ENCODE results near the gene SNED1.

The SNED1 gene

GRCh38 chr2:240997856-240998705, at the start of gene SNED1:
Gene SNED1, plus strand, starts transcription at chr2:240998618. Its CDS starts 220 bp downstream, at chr2:240998838.
- DNase-seq (ENCODE audit: low read depth in 3 of 3), result peak in 1 of 3 experiments; percentile 55

- no peak for DNase-seq (ENCODE audit: low read depth in 3 of 3)
Observed at GRCh38 chr2:240948905-240949790, 49.3 kb upstream of the SNED1 start.

- DNase-seq (ENCODE audit: low read depth in 3 of 3), result no peak
Observed at GRCh38 chr2:240949791-240950705, 48.4 kb upstream of the SNED1 start.

GRCh38 chr2:240951045-240951594, 47.3 kb upstream of the SNED1 start:
- no peak for DNase-seq (ENCODE audit: low read depth in 3 of 3)

GRCh38 chr2:240952496-240953246, 45.7 kb upstream of the SNED1 start:
- DNase-seq (ENCODE audit: low read depth in 3 of 3), result no peak

- no peak for DNase-seq (ENCODE audit: low read depth in 3 of 3)
Observed at GRCh38 chr2:240953426-240954410, 44.7 kb upstream of the SNED1 start.

- DNase-seq (ENCODE audit: low read depth in 3 of 3), result no peak
Observed at GRCh38 chr2:240954436-240955305, 43.7 kb upstream of the SNED1 start.

- DNase-seq (ENCODE audit: low read depth in 3 of 3), result no peak
Observed at GRCh38 chr2:240955306-240956170, 42.9 kb upstream of the SNED1 start.

GRCh38 chr2:240956171-240956934, 42.1 kb upstream of the SNED1 start:
- DNase-seq (ENCODE audit: low read depth in 3 of 3), result no peak

GRCh38 chr2:240956935-240957655, 41.3 kb upstream of the SNED1 start:
- no peak for DNase-seq (ENCODE audit: low read depth in 3 of 3)

GRCh38 chr2:240957656-240958365, 40.6 kb upstream of the SNED1 start:
- DNase-seq (ENCODE audit: low read depth in 3 of 3), result no peak

GRCh38 chr2:240958366-240959213, 39.8 kb upstream of the SNED1 start:
- DNase-seq (ENCODE audit: low read depth in 3 of 3), result no peak

GRCh38 chr2:240959214-240959940, 39.0 kb upstream of the SNED1 start:
- DNase-seq (ENCODE audit: low read depth in 3 of 3), result no peak

GRCh38 chr2:240959941-240960308, 38.5 kb upstream of the SNED1 start:
- DNase-seq (ENCODE audit: low read depth in 3 of 3), result no peak

Measured in stimulated activated CD4-positive, alpha-beta T cell treated with anti-CD3 and anti-CD28 coated beads, TNF-alpha, amount 100 ng/mL, for 24 hours (primary cell).